Liver (tissue), 9 donors: Measurements from ENCODE around the gene RXFP2. TPM values are rescaled to one million over a fixed set of nuclear protein-coding genes. Genes with fewer than 3 reads are reported as not detected.

Experiments
- DNase-seq: peaks from one replicate; pipeline ENCODE4 v3.0.0-alpha.2; 2017; ENCODE audit warnings: low spot score
- H3K27ac ChIP-seq, 2 donors: one replicate each; pipeline ENCODE4 v1.7.0; 2013; ENCODE audit warnings: inconsistent platforms in 2 of 2, low read length in 2 of 2, control low read depth in 1 of 2, low read depth in 1 of 2, mild to moderate bottlenecking in 1 of 2
- H3K27me3 ChIP-seq, 4 donors: one replicate each; pipeline versions ENCODE4 v1.6.1 to v1.7.0; 2013; ENCODE audit warnings: low read length in 3 of 4, inconsistent platforms in 1 of 4, mild to moderate bottlenecking in 1 of 4, moderate library complexity in 1 of 4; ENCODE audit not compliant: control insufficient read depth in 4 of 4, insufficient read depth in 4 of 4
- H3K36me3 ChIP-seq, 4 donors: one replicate each; pipeline versions ENCODE4 v1.6.1 to v1.7.0; 2013; ENCODE audit warnings: low read length in 3 of 4, mild to moderate bottlenecking in 3 of 4, low read depth in 1 of 4, moderate library complexity in 1 of 4; ENCODE audit not compliant: control insufficient read depth in 4 of 4, insufficient read depth in 3 of 4
- H3K4me1 ChIP-seq, 4 donors: one replicate each; pipeline versions ENCODE4 v1.6.1 to v1.7.0; 2013; ENCODE audit warnings: low read length in 3 of 4, mild to moderate bottlenecking in 3 of 4, moderate library complexity in 1 of 4; ENCODE audit not compliant: control insufficient read depth in 4 of 4, insufficient read depth in 4 of 4
- H3K4me3 ChIP-seq, 3 donors: one replicate each; pipeline versions ENCODE4 v1.6.1 to v1.7.0; 2013; ENCODE audit warnings: low read length in 3 of 3, control low read depth in 1 of 3, low read depth in 1 of 3, mild to moderate bottlenecking in 1 of 3
- H3K9ac ChIP-seq, 2 donors: one replicate each; pipeline ENCODE4 v1.7.0; 2013; ENCODE audit warnings: low read length in 2 of 2, mild to moderate bottlenecking in 2 of 2, moderate library complexity in 2 of 2, control low read depth in 1 of 2, low read depth in 1 of 2
- H3K9me3 ChIP-seq, 4 donors: one replicate each; pipeline versions ENCODE4 v1.6.1 to v1.7.0; 2013; ENCODE audit warnings: low read length in 3 of 4; ENCODE audit not compliant: control insufficient read depth in 4 of 4
- CTCF ChIP-seq: fragments of 150-350 bp; IDR thresholded peaks from 2 replicates; pipeline ENCODE4 v1.5.1; 2017; ENCODE audit warnings: improper control_type of control experiment, low read depth, low read length; ENCODE audit not compliant: missing input control
- FOXA1 ChIP-seq: IDR thresholded peaks from 2 replicates; pipeline ENCODE4 v1.6.1; 2016; ENCODE audit warnings: antibody characterized with exemption
- FOXA2 ChIP-seq: IDR thresholded peaks from 2 replicates; pipeline ENCODE4 v1.6.1; 2016; ENCODE audit warnings: antibody characterized with exemption
- GABPA ChIP-seq, 2 donors: IDR thresholded peaks in 1 of 2; conservative IDR thresholded peaks in 1 of 2; 2 replicates each; pipeline ENCODE4 v1.6.1; 2016; ENCODE audit warnings: antibody characterized with exemption in 2 of 2, mild to moderate bottlenecking in 1 of 2, moderate library complexity in 1 of 2
- HNF4A ChIP-seq, 2 donors: conservative IDR thresholded peaks; 2 replicates each; pipeline ENCODE4 v1.6.1; 2016; ENCODE audit warnings: antibody characterized with exemption in 2 of 2, mild to moderate bottlenecking in 2 of 2
- HNF4G ChIP-seq: IDR thresholded peaks from 2 replicates; pipeline ENCODE4 v1.6.1; 2016; ENCODE audit warnings: antibody characterized with exemption
- JUND ChIP-seq, 2 donors: IDR thresholded peaks; 2 replicates each; pipeline ENCODE4 v1.6.1; 2016; ENCODE audit warnings: antibody characterized with exemption in 2 of 2
- NR2F2 ChIP-seq: IDR thresholded peaks from 2 replicates; pipeline ENCODE4 v1.6.1; 2016; ENCODE audit warnings: antibody characterized with exemption
- RAD21 ChIP-seq, 2 donors: IDR thresholded peaks; 2 replicates each; pipeline ENCODE4 v1.6.1; 2016; ENCODE audit warnings: antibody characterized with exemption in 2 of 2, mild to moderate bottlenecking in 2 of 2
- RXRA ChIP-seq, 2 donors: IDR thresholded peaks; 2 replicates each; pipeline ENCODE4 v1.6.1; 2017 to 2018; ENCODE audit warnings: antibody characterized with exemption in 2 of 2, mild to moderate bottlenecking in 1 of 2
- SP1 ChIP-seq: IDR thresholded peaks from 2 replicates; pipeline ENCODE4 v1.6.1; 2018; ENCODE audit warnings: antibody characterized with exemption, mild to moderate bottlenecking
- TAF1 ChIP-seq: conservative IDR thresholded peaks from 2 replicates; pipeline ENCODE4 v1.6.1; 2016; ENCODE audit warnings: antibody characterized with exemption, mild to moderate bottlenecking
- YY1 ChIP-seq: IDR thresholded peaks from 2 replicates; pipeline ENCODE4 v1.6.1; 2016; ENCODE audit warnings: antibody characterized with exemption, mild to moderate bottlenecking
- ZBTB33 ChIP-seq: IDR thresholded peaks from 2 replicates; pipeline ENCODE4 v1.6.1; 2016; ENCODE audit warnings: antibody characterized with exemption
- WGBS: extraction: QIAGEN DNeasy Blood & Tissue Kit; methylation state at CpG from one replicate; pipeline ENCODE4 v1.1.7; 2013; 5-methylcytosine and 5-hydroxymethylcytosine counted together
- polyA plus RNA-seq, 2 donors: library from polyadenylated mRNA; stranded (reverse) in 1 of 2; unstranded in 1 of 2; fragments of 200-250 nt in 1 of 2; fragments of >200 nt in 1 of 2; fragmentation: Nextera tagmentation in 1 of 2; extraction: Ambion mirVana in 1 of 2; gene quantifications; one replicate each; pipeline versions ENCODE4 v1.2.1 to v1.2.3, GENCODE V29; 2013 to 2015
- total RNA-seq, 2 donors: library from RNA; depleted of rRNA; stranded (reverse); fragments of >200 nt; gene quantifications; one replicate each; pipeline ENCODE4 v1.2.3, GENCODE V29; 2014
- TF ChIP-seq, protein P1 (sequence below): IDR thresholded peaks from 2 replicates; pipeline ENCODE4 v1.6.1; 2016; ENCODE audit warnings: antibody characterized with exemption, mild to moderate bottlenecking
- TF ChIP-seq, protein P2 (sequence below): IDR thresholded peaks from 2 replicates; pipeline ENCODE4 v1.6.1; 2016; ENCODE audit warnings: antibody characterized with exemption
- TF ChIP-seq, protein P3 (sequence below): IDR thresholded peaks from 2 replicates; pipeline ENCODE4 v1.6.1; 2016; ENCODE audit warnings: antibody characterized with exemption
- donor health status: healthy.
- donor health status: healthy.
- donor health status: healthy.
- donor health status: healthy.
- donor health status: healthy.

The RXFP2 gene
- total and polyA plus RNA-seq, 4 donors, result not detected

- TF ChIP-seq RAD21 (IDR thresholded peaks at IDR 0.05) (no peak), FOXA2 (no peak), HNF4G (no peak)
Measured at GRCh38 chr13:31846961-31847752, 107.8 kb downstream of the RXFP2 start (continued).

GRCh38 chr13:31848621-31849020 lies 109.3 kb downstream of the RXFP2 start:
- Histone ChIP-seq H3K9me3 (no peaks in the 10 kb centered on the region), H3K4me1 (peaks cover 2 to 8% (median 7%) of the 10 kb centered on the region in 4 donors), H3K36me3 (no peaks in the 10 kb centered on the region), H3K4me3 (no peak overlapping the region), H3K27me3 (peaks cover 0 to 5% (median 2%) of the 10 kb centered on the region in 4 donors), H3K27ac (no peak overlapping the region), H3K9ac (no peak overlapping the region)
- WGBS, result 89% methylated on average over 7 of the region's 7 CpGs
- TF ChIP-seq HNF4G (no peak), TAF1 (no peak), HNF4A (conservative IDR thresholded peaks at IDR 0.05) (no peak), YY1 (no peak), CTCF (no peak), SP1 (no peak), FOXA2 (no peak), GABPA (IDR thresholded peaks at IDR 0.05 in 1 of 2, conservative IDR thresholded peaks at IDR 0.05 in 1 of 2) (no peak), FOXA1 (no peak), JUND (IDR thresholded peaks at IDR 0.05) (no peak), ZBTB33 (no peak), RXRA (IDR thresholded peaks at IDR 0.05) (no peak), RAD21 (IDR thresholded peaks at IDR 0.05) (no peak), NR2F2 (no peak)
- TF ChIP-seq, protein P1, sequence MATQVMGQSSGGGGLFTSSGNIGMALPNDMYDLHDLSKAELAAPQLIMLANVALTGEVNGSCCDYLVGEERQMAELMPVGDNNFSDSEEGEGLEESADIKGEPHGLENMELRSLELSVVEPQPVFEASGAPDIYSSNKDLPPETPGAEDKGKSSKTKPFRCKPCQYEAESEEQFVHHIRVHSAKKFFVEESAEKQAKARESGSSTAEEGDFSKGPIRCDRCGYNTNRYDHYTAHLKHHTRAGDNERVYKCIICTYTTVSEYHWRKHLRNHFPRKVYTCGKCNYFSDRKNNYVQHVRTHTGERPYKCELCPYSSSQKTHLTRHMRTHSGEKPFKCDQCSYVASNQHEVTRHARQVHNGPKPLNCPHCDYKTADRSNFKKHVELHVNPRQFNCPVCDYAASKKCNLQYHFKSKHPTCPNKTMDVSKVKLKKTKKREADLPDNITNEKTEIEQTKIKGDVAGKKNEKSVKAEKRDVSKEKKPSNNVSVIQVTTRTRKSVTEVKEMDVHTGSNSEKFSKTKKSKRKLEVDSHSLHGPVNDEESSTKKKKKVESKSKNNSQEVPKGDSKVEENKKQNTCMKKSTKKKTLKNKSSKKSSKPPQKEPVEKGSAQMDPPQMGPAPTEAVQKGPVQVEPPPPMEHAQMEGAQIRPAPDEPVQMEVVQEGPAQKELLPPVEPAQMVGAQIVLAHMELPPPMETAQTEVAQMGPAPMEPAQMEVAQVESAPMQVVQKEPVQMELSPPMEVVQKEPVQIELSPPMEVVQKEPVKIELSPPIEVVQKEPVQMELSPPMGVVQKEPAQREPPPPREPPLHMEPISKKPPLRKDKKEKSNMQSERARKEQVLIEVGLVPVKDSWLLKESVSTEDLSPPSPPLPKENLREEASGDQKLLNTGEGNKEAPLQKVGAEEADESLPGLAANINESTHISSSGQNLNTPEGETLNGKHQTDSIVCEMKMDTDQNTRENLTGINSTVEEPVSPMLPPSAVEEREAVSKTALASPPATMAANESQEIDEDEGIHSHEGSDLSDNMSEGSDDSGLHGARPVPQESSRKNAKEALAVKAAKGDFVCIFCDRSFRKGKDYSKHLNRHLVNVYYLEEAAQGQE, result no peak
- TF ChIP-seq, protein P2, sequence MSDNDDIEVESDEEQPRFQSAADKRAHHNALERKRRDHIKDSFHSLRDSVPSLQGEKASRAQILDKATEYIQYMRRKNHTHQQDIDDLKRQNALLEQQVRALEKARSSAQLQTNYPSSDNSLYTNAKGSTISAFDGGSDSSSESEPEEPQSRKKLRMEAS, result no peak
- TF ChIP-seq, protein P3, sequence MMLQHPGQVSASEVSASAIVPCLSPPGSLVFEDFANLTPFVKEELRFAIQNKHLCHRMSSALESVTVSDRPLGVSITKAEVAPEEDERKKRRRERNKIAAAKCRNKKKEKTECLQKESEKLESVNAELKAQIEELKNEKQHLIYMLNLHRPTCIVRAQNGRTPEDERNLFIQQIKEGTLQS, result no peak
- DNase-seq, result no peak
